Choroid plexus epithelial cell (primary cell): ENCODE results near the gene MYLK3.
A peak's percentile ranks its signal among the peaks of the same experiment; 100 is the strongest.

Experiments
- DNase-seq: peaks from one replicate; pipeline ENCODE4 v3.0.0-alpha.2; 2010; ENCODE audit warnings: low read depth
- H3K4me3 ChIP-seq: 2 replicates; pipeline ENCODE4 v1.5.1; 2011; ENCODE audit warnings: low read depth, mild to moderate bottlenecking, control low read depth, low read length, moderate library complexity
- CTCF ChIP-seq: conservative IDR thresholded peaks from 2 replicates; pipeline ENCODE4 v1.5.1; 2011; ENCODE audit warnings: low read depth, mild to moderate bottlenecking, control low read depth, inconsistent platforms, low read length, moderate library complexity

Gene MYLK3

GRCh38 chr16:46759309-46759708 lies 11.2 kb upstream of the MYLK3 start:
- TF ChIP-seq CTCF = no peak
- H3K4me3 ChIP-seq = no peak overlapping the region
- no peak for DNase-seq

DNA sequence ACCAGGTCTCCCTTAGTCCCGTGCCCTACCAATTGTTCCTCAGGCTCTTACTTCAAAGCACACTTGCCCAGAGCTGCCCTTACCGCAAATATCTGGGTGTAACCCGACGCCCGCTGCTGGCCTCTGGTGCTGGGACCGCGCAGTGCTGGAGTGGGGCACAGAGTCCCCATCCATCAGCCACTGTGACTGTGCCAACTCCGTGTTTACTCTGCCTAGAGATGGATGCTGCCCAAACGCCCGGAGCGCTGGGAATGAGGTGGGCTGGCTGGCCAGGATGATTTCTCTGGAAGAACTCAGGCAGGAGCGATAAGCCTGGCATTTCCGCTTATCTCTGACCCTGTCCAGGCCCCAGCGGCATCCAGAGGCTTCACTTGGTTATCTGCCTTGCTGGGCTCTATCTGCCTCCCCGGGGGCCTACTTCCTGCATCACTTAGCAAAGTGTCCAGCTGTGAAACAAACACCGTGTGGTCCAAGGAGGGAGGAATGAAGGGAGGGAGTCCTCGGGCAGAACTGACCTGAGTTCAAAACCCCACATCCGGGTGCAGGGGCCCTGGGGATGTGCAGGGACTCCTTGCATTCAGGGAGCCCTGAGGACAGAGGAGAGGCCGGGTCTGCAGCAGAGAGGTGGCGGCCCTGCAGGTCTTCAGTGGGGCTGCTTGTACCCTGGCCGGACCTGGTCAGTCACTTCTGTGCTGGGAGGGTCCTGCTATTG lies 9.4 kb upstream of the MYLK3 start:
- no peak for TF ChIP-seq CTCF
- H3K4me3 ChIP-seq = no peak overlapping the region
- peak; percentile 47 for DNase-seq

DNA sequence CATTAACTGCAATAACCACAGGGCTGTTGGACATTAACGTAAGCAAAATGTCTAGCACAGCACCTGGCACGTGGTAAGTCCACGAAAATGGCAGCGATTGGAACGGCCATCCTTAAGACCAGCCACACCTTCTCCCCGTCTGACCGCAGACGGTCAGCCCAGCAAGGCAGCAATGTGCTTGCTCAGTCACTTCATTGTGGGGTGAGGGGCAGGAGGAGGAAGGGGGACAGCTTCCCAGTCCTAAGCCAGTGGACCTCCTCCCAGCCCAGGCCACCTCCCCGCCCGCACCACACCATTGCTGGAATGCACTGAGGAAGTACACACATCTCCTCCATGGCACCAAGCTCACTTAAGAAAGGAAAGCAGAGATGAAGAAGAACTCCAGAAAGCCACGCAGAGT lies 8.6 kb upstream of the MYLK3 start:
- TF ChIP-seq CTCF = no peak
- no peak for DNase-seq
- no peak overlapping the region for H3K4me3 ChIP-seq

DNA sequence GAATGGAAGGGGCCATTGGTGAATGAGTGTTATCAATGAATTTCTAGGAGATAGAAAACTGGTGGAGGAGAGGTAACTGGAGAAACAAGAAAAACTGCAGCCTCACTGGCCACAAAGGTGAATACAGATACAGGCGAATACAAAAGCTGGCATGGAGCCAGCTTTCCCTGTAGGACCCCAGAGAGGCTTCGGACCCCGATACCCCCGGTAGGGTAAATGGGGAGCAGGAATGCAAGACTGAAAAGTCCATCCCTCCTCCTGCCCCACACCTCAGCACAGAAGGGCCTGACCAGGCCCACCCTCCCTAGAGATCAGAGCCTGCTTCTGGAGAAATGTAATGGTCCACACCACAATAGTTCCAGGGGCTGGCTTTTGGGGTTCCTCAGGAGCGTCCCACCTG lies 4.9 kb upstream of the MYLK3 start:
- no peak for TF ChIP-seq CTCF
- no peak overlapping the region for H3K4me3 ChIP-seq
- no peak for DNase-seq

DNA sequence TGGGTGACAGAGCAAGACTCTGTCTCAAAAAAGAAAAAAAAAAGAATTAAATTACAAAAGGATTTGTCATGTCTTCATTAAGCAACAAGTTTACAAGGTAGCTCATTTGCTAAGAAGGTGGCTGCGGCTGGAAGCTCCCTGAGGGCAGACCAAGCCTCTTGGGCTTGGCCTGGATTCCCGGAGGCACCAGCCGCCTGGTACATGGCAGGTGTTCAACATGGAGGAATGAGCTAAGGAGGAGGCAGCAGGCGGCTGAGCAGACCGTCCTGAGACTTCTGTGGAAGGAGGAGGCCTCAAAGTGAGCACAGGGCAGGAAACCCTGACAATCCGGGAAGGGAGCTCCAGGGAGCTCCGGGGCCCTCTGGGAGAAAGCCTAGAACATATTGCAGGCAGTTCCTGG lies 3.2 kb upstream of the MYLK3 start:
- H3K4me3 ChIP-seq = no peak overlapping the region
- no peak for DNase-seq
- no peak for TF ChIP-seq CTCF

DNA sequence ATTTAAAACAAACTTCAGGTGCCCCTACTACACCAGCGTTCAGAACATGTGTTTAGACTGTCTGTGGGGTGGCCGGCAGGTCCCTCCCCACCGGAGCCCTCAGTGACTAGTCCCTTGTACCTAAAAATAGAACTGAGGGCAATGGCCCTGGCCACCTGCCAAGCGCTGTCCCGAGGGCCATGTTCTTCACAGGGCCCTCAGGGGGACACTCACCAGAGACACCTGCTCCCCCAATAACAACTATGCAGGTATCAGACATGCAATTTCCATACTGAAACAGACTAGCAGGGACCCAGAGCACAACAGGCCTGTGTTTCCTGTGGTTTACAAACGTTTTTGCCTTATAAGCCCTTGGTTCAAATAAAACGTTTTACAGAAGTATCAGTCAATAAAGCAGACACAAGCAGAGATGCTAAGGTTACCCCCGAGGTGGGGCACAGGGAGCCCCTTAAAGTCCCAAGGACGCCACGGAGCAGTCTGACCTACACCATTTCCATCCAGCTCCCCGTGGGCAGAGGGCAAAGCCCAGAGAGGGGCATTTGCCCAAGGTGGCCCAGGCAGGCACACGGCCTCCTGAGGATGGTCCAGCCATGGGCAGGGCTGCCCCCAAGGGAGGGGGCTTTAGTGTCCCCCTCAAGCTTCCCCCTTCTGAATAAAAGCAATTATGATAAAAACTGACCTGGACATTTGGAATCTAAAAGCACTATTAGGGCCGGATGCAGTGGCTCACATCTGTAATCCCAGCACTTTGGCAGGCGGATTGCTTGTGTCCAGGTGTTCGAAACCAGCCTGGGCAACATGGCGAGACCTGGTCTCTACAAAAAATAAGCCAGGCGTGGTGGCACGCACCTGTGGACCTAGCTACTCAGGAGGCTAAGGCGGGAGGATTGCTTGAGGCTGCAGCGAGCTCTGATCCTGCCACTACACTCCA lies 896 bp upstream of the MYLK3 start:
- DNase-seq = no peak
- H3K4me3 ChIP-seq = no peak overlapping the region
- no peak for TF ChIP-seq CTCF
